Trophoblast cell (in vitro differentiated cells and primary cell): ENCODE results near the gene RAP1A.

ENCODE experiments used
- DNase-seq, 2 donors: peaks; one replicate each; pipeline ENCODE4 v3.0.0-alpha.2; 2016
- H2AFZ ChIP-seq: 2 replicates; pipeline ENCODE4 v1.6.1; 2013; ENCODE audit warnings: low read length, moderate library complexity, mild to moderate bottlenecking; ENCODE audit not compliant: insufficient read depth, poor library complexity
- H2AK5ac ChIP-seq: 2 replicates; pipeline ENCODE4 v1.6.1; 2013; ENCODE audit warnings: mild to moderate bottlenecking, low read length
- H2BK120ac ChIP-seq: 2 replicates; pipeline ENCODE4 v1.6.1; 2013; ENCODE audit warnings: low read length, mild to moderate bottlenecking, moderate library complexity; ENCODE audit not compliant: insufficient read depth, poor library complexity
- H2BK12ac ChIP-seq: 2 replicates; pipeline ENCODE4 v1.6.1; 2013; ENCODE audit warnings: mild to moderate bottlenecking, low read length, moderate library complexity
- H2BK5ac ChIP-seq: 2 replicates; pipeline ENCODE4 v1.6.1; 2013; ENCODE audit warnings: low read length, low read depth, moderate library complexity, mild to moderate bottlenecking; ENCODE audit not compliant: poor library complexity
- H3K14ac ChIP-seq: 2 replicates; pipeline ENCODE4 v1.6.1; 2013; ENCODE audit warnings: mild to moderate bottlenecking, low read length
- H3K18ac ChIP-seq: 2 replicates; pipeline ENCODE4 v1.6.1; 2013; ENCODE audit warnings: mild to moderate bottlenecking, low read length
- H3K23ac ChIP-seq: 2 replicates; pipeline ENCODE4 v1.6.1; 2013; ENCODE audit warnings: low read length
- H3K27ac ChIP-seq: 2 replicates; pipeline ENCODE4 v1.5.1; 2013; ENCODE audit warnings: low read depth, mild to moderate bottlenecking, inconsistent platforms, low read length, moderate library complexity
- H3K27me3 ChIP-seq: 2 replicates; pipeline ENCODE4 v1.6.1; 2013; ENCODE audit warnings: inconsistent platforms, mild to moderate bottlenecking, low read length, moderate library complexity; ENCODE audit not compliant: insufficient read depth
- H3K36me3 ChIP-seq, 2 experiments: 1 replicate in 1 of 2; 2 replicates in 1 of 2; pipeline ENCODE4 v1.6.1; 2013; ENCODE audit warnings: low read length in 2 of 2, mild to moderate bottlenecking in 2 of 2, moderate library complexity in 1 of 2; ENCODE audit not compliant: insufficient read depth in 2 of 2, control insufficient read depth in 1 of 2
- H3K4ac ChIP-seq: 2 replicates; pipeline ENCODE4 v1.6.1; 2013; ENCODE audit warnings: low read depth, mild to moderate bottlenecking, low read length, moderate library complexity
- H3K4me1 ChIP-seq, 2 experiments: 1 replicate in 1 of 2; 2 replicates in 1 of 2; pipeline ENCODE4 v1.6.1; 2013; ENCODE audit warnings: low read length in 2 of 2, mild to moderate bottlenecking in 2 of 2, moderate library complexity in 1 of 2; ENCODE audit not compliant: insufficient read depth in 2 of 2, control insufficient read depth in 1 of 2
- H3K4me2 ChIP-seq: 2 replicates; pipeline ENCODE4 v1.6.1; 2013; ENCODE audit warnings: inconsistent platforms, mild to moderate bottlenecking, low read length, moderate library complexity
- H3K4me3 ChIP-seq: 2 replicates; pipeline ENCODE4 v1.5.1; 2013; ENCODE audit warnings: mild to moderate bottlenecking, low read depth, low read length, inconsistent platforms
- H3K79me1 ChIP-seq: one replicate; pipeline ENCODE4 v1.6.1; 2013; ENCODE audit warnings: low read length
- H3K79me2 ChIP-seq: 2 replicates; pipeline ENCODE4 v1.6.1; 2013; ENCODE audit warnings: low read length, mild to moderate bottlenecking; ENCODE audit not compliant: control insufficient read depth, insufficient read depth, poor library complexity
- H3K9ac ChIP-seq: 2 replicates; pipeline ENCODE4 v1.6.1; 2013; ENCODE audit warnings: mild to moderate bottlenecking, low read length
- H3K9me3 ChIP-seq: 2 replicates; pipeline ENCODE4 v1.6.1; 2013; ENCODE audit warnings: low read depth, mild to moderate bottlenecking, control low read depth, inconsistent platforms, low read length; ENCODE audit not compliant: insufficient read depth
- H4K12ac ChIP-seq: 2 replicates; pipeline ENCODE4 v1.6.1; 2013; ENCODE audit warnings: low read depth, mild to moderate bottlenecking, low read length, moderate library complexity
- H4K8ac ChIP-seq: 2 replicates; pipeline ENCODE4 v1.6.1; 2013; ENCODE audit warnings: low read depth, mild to moderate bottlenecking, low read length, moderate library complexity
- H4K91ac ChIP-seq: one replicate; pipeline ENCODE4 v1.6.1; 2013; ENCODE audit warnings: low read depth, mild to moderate bottlenecking, low read length, moderate library complexity
- WGBS: extraction: QIAGEN DNeasy Blood & Tissue Kit; methylation state at CpG from one replicate; pipeline ENCODE4 v1.1.7; 2013; ENCODE audit warnings: missing lambda C conversion rate; ENCODE audit not compliant: insufficient read length, insufficient coverage; ENCODE audit errors: extremely low coverage; 5-methylcytosine and 5-hydroxymethylcytosine counted together

The RAP1A gene

DNA sequence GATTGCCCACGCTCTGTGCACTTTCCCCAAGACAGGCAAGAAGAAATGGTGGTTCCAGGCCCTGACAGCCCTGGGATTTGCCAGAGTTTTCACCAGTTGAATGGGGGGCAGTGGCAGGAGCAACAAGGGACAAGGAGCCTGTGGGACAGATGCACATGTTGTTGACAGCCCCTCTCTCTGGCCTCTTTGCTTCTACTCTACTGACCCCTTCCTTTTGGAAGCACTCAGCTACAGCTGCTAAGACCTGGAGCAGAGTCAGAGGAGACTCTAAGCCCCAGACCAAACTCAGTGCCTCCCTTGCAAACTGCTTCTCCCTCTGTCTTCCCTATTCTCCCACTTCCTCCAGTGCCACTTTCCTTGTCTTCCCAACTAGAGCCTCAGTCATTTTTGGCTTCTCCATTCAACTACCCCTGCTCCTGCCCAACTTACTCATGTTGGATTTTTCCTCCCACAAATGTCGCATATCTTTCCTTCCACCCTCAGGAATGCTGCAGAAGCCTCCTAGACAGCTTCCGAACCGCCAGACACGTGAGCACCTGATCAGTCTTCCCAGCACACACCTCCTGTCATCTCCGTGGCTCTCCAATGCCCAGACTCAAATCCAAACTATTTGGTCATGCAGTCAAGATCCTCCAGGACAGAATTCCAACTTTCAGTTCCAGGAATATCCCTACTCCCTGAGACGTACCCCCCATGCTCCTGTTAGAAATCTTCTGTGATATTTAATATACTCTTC, 110.5 kb downstream of the RAP1A start:
- no peak overlapping the region for H3K27ac ChIP-seq
- peaks cover 0 to 3% of the 10 kb centered on the region in 2 experiments for H3K36me3 ChIP-seq
- no peaks in the 10 kb centered on the region for H3K79me1 ChIP-seq
- no peaks in the 10 kb centered on the region for H3K9me3 ChIP-seq
- no peak overlapping the region for H4K8ac ChIP-seq
- H2BK120ac ChIP-seq, result no peak overlapping the region
- no peak overlapping the region for H3K4ac ChIP-seq
- H3K4me3 ChIP-seq, result no peak overlapping the region
- H3K14ac ChIP-seq, result no peak overlapping the region
- H3K79me2 ChIP-seq, result no peaks in the 10 kb centered on the region
- DNase-seq, result no peak
- H4K12ac ChIP-seq, result no peak overlapping the region
- no peak overlapping the region for H2BK5ac ChIP-seq
- no peak overlapping the region for H2BK12ac ChIP-seq
- H3K9ac ChIP-seq, result no peak overlapping the region
- no peak overlapping the region for H2AFZ ChIP-seq
- no CpG with 5 or more reads among the region's 7 CpGs for WGBS
- peaks cover 2 to 4% of the 10 kb centered on the region in 2 experiments for H3K4me1 ChIP-seq
- no peak overlapping the region for H3K4me2 ChIP-seq
- no peaks in the 10 kb centered on the region for H3K27me3 ChIP-seq
- no peak overlapping the region for H2AK5ac ChIP-seq
- H3K18ac ChIP-seq, result no peak overlapping the region
- H3K23ac ChIP-seq, result no peak overlapping the region
- H4K91ac ChIP-seq, result no peak overlapping the region

DNA sequence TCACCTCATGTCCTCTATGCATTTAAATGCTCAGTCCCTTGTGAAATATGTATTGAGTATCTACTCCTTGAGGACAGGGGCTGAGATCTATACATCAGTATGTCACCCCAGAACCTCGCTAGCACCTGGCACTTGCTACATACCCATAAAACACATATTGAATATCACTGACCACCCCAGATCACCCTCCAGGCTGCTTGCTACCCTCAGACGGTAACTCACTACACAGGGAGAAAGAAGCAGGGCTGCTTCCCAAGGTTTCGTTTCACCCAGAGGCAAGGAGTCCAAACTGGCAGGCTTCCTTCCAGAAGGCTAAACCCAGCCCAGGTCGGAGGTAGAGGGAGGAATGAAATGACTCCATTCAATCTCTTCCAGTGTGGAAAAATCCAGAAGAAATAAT, 111.1 kb downstream of the RAP1A start:
- DNase-seq, result no peak
- no peak overlapping the region for H2AFZ ChIP-seq
- peaks cover under 1% of the 10 kb centered on the region for H3K9me3 ChIP-seq
- no peak overlapping the region for H4K12ac ChIP-seq
- no peaks in the 10 kb centered on the region for H3K27me3 ChIP-seq
- no peak overlapping the region for H2AK5ac ChIP-seq
- H3K9ac ChIP-seq, result no peak overlapping the region
- no peak overlapping the region for H3K27ac ChIP-seq
- no peak overlapping the region for H3K4ac ChIP-seq
- no peak overlapping the region for H2BK5ac ChIP-seq
- H3K4me1 ChIP-seq, result peaks cover 2 to 4% of the 10 kb centered on the region in 2 experiments
- no peak overlapping the region for H3K4me2 ChIP-seq
- H3K4me3 ChIP-seq, result no peak overlapping the region
- H2BK120ac ChIP-seq, result no peak overlapping the region
- H3K79me2 ChIP-seq, result no peaks in the 10 kb centered on the region
- H3K79me1 ChIP-seq, result no peaks in the 10 kb centered on the region
- no peak overlapping the region for H3K23ac ChIP-seq
- no peak overlapping the region for H3K14ac ChIP-seq
- no peak overlapping the region for H3K18ac ChIP-seq
- no peak overlapping the region for H4K91ac ChIP-seq
- no CpG with 5 or more reads among the region's 4 CpGs for WGBS
- H3K36me3 ChIP-seq, result peaks cover 0 to 3% of the 10 kb centered on the region in 2 experiments
- H4K8ac ChIP-seq, result no peak overlapping the region
- no peak overlapping the region for H2BK12ac ChIP-seq

DNA sequence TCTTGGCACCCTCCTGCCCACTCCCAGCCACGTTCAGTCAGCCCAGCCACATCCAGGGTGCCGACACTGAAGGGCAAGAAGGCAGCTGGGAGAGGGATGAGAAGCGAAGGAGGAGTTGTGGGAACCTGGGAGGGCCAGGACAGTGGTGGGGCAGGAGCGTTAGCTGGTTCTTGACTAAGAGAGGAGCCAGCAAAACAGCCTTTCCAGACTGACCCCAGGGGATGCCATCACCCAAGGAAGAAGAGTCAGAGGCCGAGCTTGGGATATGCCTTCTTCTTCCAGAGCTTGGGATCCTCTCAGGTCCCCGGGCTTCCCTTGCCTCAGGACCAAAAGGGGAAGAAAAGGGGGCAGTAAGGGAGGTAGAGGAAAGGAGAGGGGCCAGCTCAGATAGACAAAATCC, 112.4 kb downstream of the RAP1A start:
- no peak for DNase-seq
- no peak overlapping the region for H3K14ac ChIP-seq
- H4K12ac ChIP-seq, result no peak overlapping the region
- peaks cover 2 to 4% of the 10 kb centered on the region in 2 experiments for H3K4me1 ChIP-seq
- no peak overlapping the region for H3K4me3 ChIP-seq
- no peak overlapping the region for H2BK5ac ChIP-seq
- no peak overlapping the region for H3K4ac ChIP-seq
- H3K27me3 ChIP-seq, result no peaks in the 10 kb centered on the region
- no peaks in the 10 kb centered on the region for H3K79me1 ChIP-seq
- H3K79me2 ChIP-seq, result no peaks in the 10 kb centered on the region
- H3K18ac ChIP-seq, result no peak overlapping the region
- peaks cover 0 to 3% of the 10 kb centered on the region in 2 experiments for H3K36me3 ChIP-seq
- H3K4me2 ChIP-seq, result no peak overlapping the region
- peaks cover 2% of the 10 kb centered on the region for H3K9me3 ChIP-seq
- no peak overlapping the region for H3K23ac ChIP-seq
- H2BK120ac ChIP-seq, result no peak overlapping the region
- H3K27ac ChIP-seq, result no peak overlapping the region
- H2AK5ac ChIP-seq, result no peak overlapping the region
- no peak overlapping the region for H4K91ac ChIP-seq
- H2BK12ac ChIP-seq, result no peak overlapping the region
- no peak overlapping the region for H2AFZ ChIP-seq
- no CpG with 5 or more reads among the region's 6 CpGs for WGBS
- no peak overlapping the region for H4K8ac ChIP-seq
- H3K9ac ChIP-seq, result no peak overlapping the region

DNA sequence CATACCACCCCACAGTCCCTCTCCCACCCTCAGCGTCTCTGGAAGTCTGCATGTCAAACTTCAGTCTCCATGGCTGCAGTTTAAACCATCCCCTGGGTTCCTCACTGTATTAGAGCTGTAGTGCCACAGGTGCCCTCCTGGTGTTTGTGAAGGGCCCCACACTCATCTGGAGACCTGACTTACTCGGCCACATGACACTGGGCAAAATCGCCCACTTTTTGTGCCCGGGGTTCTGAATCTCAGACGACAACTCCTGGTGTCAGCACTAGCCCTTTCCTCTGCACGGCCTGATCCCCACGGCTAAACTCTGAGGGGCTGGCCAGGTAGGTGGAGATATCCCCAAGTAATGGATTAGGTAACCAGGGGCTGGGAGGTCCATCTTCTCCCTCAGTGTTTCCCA, 113.1 kb downstream of the RAP1A start:
- Histone ChIP-seq H4K12ac (no peak overlapping the region), H2BK12ac (no peak overlapping the region), H2AFZ (no peak overlapping the region), H4K8ac (no peak overlapping the region), H3K4me2 (no peak overlapping the region), H3K9ac (no peak overlapping the region), H3K4ac (no peak overlapping the region), H3K27ac (no peak overlapping the region), H3K18ac (no peak overlapping the region), H3K4me1 (peaks cover 2 to 4% of the 10 kb centered on the region in 2 experiments), H3K9me3 (peaks cover 2% of the 10 kb centered on the region), H3K14ac (no peak overlapping the region), H3K79me2 (no peaks in the 10 kb centered on the region), H3K27me3 (peaks cover 5% of the 10 kb centered on the region), H2BK120ac (no peak overlapping the region), H3K36me3 (no peaks in the 10 kb centered on the region), H3K4me3 (no peak overlapping the region), H3K79me1 (no peaks in the 10 kb centered on the region), H2AK5ac (no peak overlapping the region), H3K23ac (no peak overlapping the region), H4K91ac (no peak overlapping the region), H2BK5ac (no peak overlapping the region)
- WGBS, result no CpG with 5 or more reads among the region's 7 CpGs
- DNase-seq, result no peak
